HepG2 (cell line): Measurements from ENCODE around the gene STOM. TPM values are rescaled to one million over a fixed set of nuclear protein-coding genes. Genes with fewer than 3 reads are reported as not detected.

Source experiments
- CENPT ChIP-seq: sonication (generic); formaldehyde crosslinking; IDR thresholded peaks from 2 replicates; pipeline ENCODE4 v1.8.0; 2022; ENCODE audit warnings: low read depth, mild to moderate bottlenecking, moderate library complexity, missing genetic modification reagents
- JUNB ChIP-seq: sonication (generic); formaldehyde crosslinking; IDR thresholded peaks from 2 replicates; pipeline ENCODE4 v1.8.0; 2022; ENCODE audit warnings: missing genetic modification reagents, mild to moderate bottlenecking, borderline replicate concordance
- MED8 ChIP-seq: sonication (generic); formaldehyde crosslinking; IDR thresholded peaks from 2 replicates; pipeline ENCODE4 v1.8.1; 2023; ENCODE audit warnings: mild to moderate bottlenecking, missing genetic modification reagents; ENCODE audit not compliant: insufficient replicate concordance
- NFKB2 ChIP-seq: sonication (generic); formaldehyde crosslinking; IDR thresholded peaks from 2 replicates; pipeline ENCODE4 v1.4.0; 2020; ENCODE audit warnings: missing genetic modification reagents, borderline replicate concordance
- NR2F6 ChIP-seq, 2 experiments: IDR thresholded peaks; 2 replicates each; pipeline ENCODE4 v1.6.1; 2016; ENCODE audit warnings: antibody characterized with exemption in 1 of 2, mild to moderate bottlenecking in 1 of 2
- RARG ChIP-seq: sonication (generic); formaldehyde crosslinking; IDR thresholded peaks from 2 replicates; pipeline ENCODE4 v1.4.0; 2020; ENCODE audit warnings: low read depth, mild to moderate bottlenecking, missing genetic modification reagents
- REPIN1 ChIP-seq: sonication (generic); formaldehyde crosslinking; IDR thresholded peaks from 2 replicates; pipeline ENCODE4 v1.8.0; 2022; ENCODE audit warnings: missing genetic modification reagents, low read depth, mild to moderate bottlenecking, borderline replicate concordance
- TP53 ChIP-seq: sonication (generic); formaldehyde crosslinking; conservative IDR thresholded peaks from 2 replicates; pipeline ENCODE4 v1.4.0; 2020; ENCODE audit warnings: missing genetic modification reagents
- ZBTB42 ChIP-seq: sonication (generic); formaldehyde crosslinking; IDR thresholded peaks from 2 replicates; pipeline ENCODE4 v1.5.0; 2020; ENCODE audit warnings: mild to moderate bottlenecking, missing genetic modification reagents
- ZMYM2 ChIP-seq: sonication (generic); formaldehyde crosslinking; IDR thresholded peaks from 2 replicates; pipeline ENCODE4 v1.8.0; 2022; ENCODE audit warnings: mild to moderate bottlenecking, missing genetic modification reagents
- ZNF337 ChIP-seq: sonication (generic); formaldehyde crosslinking; IDR thresholded peaks from 2 replicates; pipeline ENCODE4 v1.5.1; 2020; ENCODE audit warnings: missing genetic modification reagents, low read depth, mild to moderate bottlenecking, borderline replicate concordance
- ZNF33A ChIP-seq: sonication (generic); formaldehyde crosslinking; IDR thresholded peaks from 2 replicates; pipeline ENCODE4 v1.5.1; 2020; ENCODE audit warnings: missing genetic modification reagents, mild to moderate bottlenecking, moderate library complexity, borderline replicate concordance
- ZNF451 ChIP-seq: sonication (generic); formaldehyde crosslinking; IDR thresholded peaks from 2 replicates; pipeline ENCODE4 v1.5.0; 2020; ENCODE audit warnings: mild to moderate bottlenecking, missing genetic modification reagents
- ZNF780A ChIP-seq: sonication (generic); formaldehyde crosslinking; IDR thresholded peaks from 2 replicates; pipeline ENCODE4 v1.8.0; 2022; ENCODE audit warnings: mild to moderate bottlenecking, missing genetic modification reagents, moderate library complexity
- ZSCAN22 ChIP-seq: sonication (generic); formaldehyde crosslinking; IDR thresholded peaks from 2 replicates; pipeline ENCODE4 v1.4.0; 2020; ENCODE audit warnings: mild to moderate bottlenecking, missing genetic modification reagents
- ZSCAN31 ChIP-seq: sonication (generic); formaldehyde crosslinking; IDR thresholded peaks from 2 replicates; pipeline ENCODE4 v1.5.0; 2020; ENCODE audit warnings: low read depth, mild to moderate bottlenecking, missing genetic modification reagents
- polyA plus RNA-seq, 8 experiments: library from polyadenylated mRNA; depleted of rRNA in 3 of 8; stranded (reverse) in 7 of 8; unstranded in 1 of 8; fragments of >200 nt; fragmentation: Illumina TruSeq in 4 of 8; extraction: Trizol in 4 of 8; gene quantifications; 2 replicates each; pipeline versions ENCODE4 v1.2.1 to v1.2.3, GENCODE V29; 2011 to 2016; ENCODE audit warnings: low read depth in 4 of 8, missing spikeins in 1 of 8, mixed read lengths in 1 of 8; ENCODE audit not compliant: insufficient read depth in 1 of 8
- total RNA-seq, 5 experiments: library from RNA; depleted of rRNA; stranded (reverse); fragments of >200 nt; fragmentation: Illumina TruSeq; extraction: Trizol; gene quantifications; 2 replicates each; pipeline ENCODE4 v1.2.3, GENCODE V29; 2016; ENCODE audit warnings: low read depth in 1 of 5
- TF ChIP-seq, protein P1 (sequence below): IDR thresholded peaks from 2 replicates; pipeline ENCODE4 v1.6.1; 2016; ENCODE audit warnings: low read depth, missing genetic modification reagents, missing compliant biosample characterization
- TF ChIP-seq, protein P2 (sequence below): sonication (generic); formaldehyde crosslinking; conservative IDR thresholded peaks from 2 replicates; pipeline ENCODE4 v1.4.0; 2020; ENCODE audit warnings: missing genetic modification reagents
- TF ChIP-seq, protein P3 (sequence below): sonication (generic); formaldehyde crosslinking; conservative IDR thresholded peaks from 2 replicates; pipeline ENCODE4 v1.5.0; 2020; ENCODE audit warnings: missing genetic modification reagents

The STOM gene
- total and polyA plus RNA-seq, 2 of the 13 experiments (the other 11 are each of a cell fraction or from before 2014, with no cell fraction given), result 43.6 to 165 TPM

DNA sequence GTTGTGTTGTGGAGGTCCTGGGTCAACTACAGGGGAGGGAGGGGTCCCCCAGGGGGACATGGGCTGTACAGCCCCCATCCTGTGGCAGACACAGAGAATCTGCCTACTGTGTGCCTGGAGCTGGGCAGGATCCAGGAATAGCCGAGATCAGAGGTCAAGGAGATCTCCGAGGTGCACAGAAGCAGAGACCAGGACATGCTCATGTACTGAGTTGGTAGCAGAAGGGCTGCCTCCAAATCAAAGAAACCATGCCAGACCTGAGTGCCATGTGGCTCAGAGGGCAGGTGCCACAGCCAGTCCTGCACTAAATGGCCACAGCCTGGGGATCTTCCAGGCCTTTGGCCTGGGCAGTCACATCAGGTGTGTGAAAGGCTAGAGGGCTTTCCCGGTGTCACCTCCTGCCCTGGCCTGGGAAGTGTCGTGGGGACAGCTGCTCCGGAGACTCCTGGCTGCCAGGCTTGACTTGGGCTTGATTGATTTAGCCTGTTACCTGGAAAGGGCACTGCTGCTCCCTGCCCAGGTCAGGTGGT lies 74.3 kb downstream of the STOM start (continued):
- TF ChIP-seq ZNF337 (CRISPR knock-in tag), result no peak
- TF ChIP-seq CENPT (CRISPR knock-in tag), result no peak
- no peak for TF ChIP-seq ZSCAN31
- no peak for TF ChIP-seq TP53 (CRISPR knock-in tag)
- TF ChIP-seq, protein P1, sequence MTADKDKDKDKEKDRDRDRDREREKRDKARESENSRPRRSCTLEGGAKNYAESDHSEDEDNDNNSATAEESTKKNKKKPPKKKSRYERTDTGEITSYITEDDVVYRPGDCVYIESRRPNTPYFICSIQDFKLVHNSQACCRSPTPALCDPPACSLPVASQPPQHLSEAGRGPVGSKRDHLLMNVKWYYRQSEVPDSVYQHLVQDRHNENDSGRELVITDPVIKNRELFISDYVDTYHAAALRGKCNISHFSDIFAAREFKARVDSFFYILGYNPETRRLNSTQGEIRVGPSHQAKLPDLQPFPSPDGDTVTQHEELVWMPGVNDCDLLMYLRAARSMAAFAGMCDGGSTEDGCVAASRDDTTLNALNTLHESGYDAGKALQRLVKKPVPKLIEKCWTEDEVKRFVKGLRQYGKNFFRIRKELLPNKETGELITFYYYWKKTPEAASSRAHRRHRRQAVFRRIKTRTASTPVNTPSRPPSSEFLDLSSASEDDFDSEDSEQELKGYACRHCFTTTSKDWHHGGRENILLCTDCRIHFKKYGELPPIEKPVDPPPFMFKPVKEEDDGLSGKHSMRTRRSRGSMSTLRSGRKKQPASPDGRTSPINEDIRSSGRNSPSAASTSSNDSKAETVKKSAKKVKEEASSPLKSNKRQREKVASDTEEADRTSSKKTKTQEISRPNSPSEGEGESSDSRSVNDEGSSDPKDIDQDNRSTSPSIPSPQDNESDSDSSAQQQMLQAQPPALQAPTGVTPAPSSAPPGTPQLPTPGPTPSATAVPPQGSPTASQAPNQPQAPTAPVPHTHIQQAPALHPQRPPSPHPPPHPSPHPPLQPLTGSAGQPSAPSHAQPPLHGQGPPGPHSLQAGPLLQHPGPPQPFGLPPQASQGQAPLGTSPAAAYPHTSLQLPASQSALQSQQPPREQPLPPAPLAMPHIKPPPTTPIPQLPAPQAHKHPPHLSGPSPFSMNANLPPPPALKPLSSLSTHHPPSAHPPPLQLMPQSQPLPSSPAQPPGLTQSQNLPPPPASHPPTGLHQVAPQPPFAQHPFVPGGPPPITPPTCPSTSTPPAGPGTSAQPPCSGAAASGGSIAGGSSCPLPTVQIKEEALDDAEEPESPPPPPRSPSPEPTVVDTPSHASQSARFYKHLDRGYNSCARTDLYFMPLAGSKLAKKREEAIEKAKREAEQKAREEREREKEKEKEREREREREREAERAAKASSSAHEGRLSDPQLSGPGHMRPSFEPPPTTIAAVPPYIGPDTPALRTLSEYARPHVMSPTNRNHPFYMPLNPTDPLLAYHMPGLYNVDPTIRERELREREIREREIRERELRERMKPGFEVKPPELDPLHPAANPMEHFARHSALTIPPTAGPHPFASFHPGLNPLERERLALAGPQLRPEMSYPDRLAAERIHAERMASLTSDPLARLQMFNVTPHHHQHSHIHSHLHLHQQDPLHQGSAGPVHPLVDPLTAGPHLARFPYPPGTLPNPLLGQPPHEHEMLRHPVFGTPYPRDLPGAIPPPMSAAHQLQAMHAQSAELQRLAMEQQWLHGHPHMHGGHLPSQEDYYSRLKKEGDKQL (CRISPR knock-in tag), result no peak
- no peak for TF ChIP-seq RARG (CRISPR knock-in tag)
- TF ChIP-seq NR2F6 (IDR thresholded peaks at IDR 0.05), result peak; percentile 64
- TF ChIP-seq NR2F6 (CRISPR knock-in tag; IDR thresholded peaks at IDR 0.05), result no peak
- TF ChIP-seq JUNB (CRISPR knock-in tag), result no peak
- no peak for TF ChIP-seq MED8 (CRISPR knock-in tag)
- no peak for TF ChIP-seq ZBTB42 (CRISPR knock-in tag)
- no peak for TF ChIP-seq ZMYM2 (CRISPR knock-in tag)
- TF ChIP-seq REPIN1 (CRISPR knock-in tag), result no peak
- TF ChIP-seq ZNF780A, result no peak
- no peak for TF ChIP-seq ZNF451
- TF ChIP-seq, protein P2, sequence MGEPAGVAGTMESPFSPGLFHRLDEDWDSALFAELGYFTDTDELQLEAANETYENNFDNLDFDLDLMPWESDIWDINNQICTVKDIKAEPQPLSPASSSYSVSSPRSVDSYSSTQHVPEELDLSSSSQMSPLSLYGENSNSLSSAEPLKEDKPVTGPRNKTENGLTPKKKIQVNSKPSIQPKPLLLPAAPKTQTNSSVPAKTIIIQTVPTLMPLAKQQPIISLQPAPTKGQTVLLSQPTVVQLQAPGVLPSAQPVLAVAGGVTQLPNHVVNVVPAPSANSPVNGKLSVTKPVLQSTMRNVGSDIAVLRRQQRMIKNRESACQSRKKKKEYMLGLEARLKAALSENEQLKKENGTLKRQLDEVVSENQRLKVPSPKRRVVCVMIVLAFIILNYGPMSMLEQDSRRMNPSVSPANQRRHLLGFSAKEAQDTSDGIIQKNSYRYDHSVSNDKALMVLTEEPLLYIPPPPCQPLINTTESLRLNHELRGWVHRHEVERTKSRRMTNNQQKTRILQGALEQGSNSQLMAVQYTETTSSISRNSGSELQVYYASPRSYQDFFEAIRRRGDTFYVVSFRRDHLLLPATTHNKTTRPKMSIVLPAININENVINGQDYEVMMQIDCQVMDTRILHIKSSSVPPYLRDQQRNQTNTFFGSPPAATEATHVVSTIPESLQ (CRISPR knock-in tag), result no peak
- TF ChIP-seq, protein P3, sequence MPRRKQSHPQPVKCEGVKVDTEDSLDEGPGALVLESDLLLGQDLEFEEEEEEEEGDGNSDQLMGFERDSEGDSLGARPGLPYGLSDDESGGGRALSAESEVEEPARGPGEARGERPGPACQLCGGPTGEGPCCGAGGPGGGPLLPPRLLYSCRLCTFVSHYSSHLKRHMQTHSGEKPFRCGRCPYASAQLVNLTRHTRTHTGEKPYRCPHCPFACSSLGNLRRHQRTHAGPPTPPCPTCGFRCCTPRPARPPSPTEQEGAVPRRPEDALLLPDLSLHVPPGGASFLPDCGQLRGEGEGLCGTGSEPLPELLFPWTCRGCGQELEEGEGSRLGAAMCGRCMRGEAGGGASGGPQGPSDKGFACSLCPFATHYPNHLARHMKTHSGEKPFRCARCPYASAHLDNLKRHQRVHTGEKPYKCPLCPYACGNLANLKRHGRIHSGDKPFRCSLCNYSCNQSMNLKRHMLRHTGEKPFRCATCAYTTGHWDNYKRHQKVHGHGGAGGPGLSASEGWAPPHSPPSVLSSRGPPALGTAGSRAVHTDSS (CRISPR knock-in tag), result no peak
- TF ChIP-seq ZNF33A (CRISPR knock-in tag), result no peak
- no peak for TF ChIP-seq ZSCAN22 (CRISPR knock-in tag)
- TF ChIP-seq NFKB2 (CRISPR knock-in tag), result peak; percentile 9; the same call in 1 of the 2 replicates
